NCI-H1105 treated with DMSO at 0.1 percent for 48 hours (cell line): ENCODE results near the gene C1orf210.

Experiments
- DNase-seq: peaks from one replicate; lab custom pipeline; 2025; lab: John Stamatoyannopoulos, UW

The C1orf210 gene

DNA sequence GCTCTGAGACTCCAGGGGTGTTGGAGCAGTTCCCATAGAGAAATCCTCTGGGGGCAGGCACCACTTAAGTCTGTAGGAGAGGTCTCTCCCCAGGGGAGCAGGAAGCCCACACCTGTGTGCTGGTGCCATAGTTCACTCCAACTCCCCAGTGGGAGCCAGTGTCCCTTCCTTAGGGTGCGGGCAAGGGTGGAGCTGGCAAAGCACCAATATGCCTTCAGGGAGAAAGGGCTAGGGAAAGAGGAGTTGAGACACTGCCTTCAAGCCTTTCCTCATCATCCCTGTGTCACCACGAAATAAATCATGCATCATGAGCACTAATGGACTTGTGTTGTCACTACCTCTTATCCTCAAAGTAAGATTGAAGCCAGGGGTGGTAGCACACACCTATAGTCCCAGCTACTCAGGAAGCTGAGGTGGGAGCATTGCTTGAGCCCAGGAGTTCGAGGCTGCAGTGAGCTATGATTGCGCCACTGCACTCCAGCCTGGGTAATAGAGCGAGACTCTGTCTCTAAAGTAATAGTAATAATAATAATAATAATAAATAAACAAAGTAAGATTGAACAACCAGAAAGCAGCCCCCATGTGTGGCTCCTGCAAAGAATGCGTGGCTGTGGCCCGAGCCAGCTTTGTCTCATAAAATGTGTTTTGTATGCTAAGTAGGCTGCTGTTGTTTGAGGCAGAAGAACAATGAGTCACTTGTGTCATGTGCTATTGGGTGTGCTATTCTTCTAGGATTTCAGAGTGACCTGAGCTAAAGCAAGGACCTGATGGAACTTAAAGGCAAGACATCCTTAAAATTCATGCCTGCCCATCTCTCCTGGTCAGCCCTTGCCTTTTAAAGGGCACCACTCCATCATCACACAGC, 8.7 kb upstream of the C1orf210 start:
- no peak for DNase-seq

DNA sequence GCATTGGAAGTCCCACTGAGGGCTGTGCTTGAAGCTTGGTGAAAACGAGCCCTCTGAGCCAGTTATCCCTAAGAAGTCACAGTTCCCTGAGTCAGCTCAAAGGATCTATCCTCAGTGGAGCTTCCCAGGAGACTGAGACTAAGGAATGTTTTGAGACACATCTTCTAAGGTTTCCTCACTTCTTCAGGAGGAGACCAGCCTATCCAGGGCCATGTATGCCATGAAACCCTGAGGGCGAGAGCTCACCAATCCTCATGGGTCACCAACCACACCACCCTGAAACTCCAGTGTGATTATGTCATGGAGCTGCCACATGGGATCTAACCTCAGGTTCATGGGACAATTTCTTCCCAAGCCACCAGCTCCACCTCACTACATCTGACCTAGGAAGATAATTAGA, 7.8 kb upstream of the C1orf210 start:
- no peak for DNase-seq

DNA sequence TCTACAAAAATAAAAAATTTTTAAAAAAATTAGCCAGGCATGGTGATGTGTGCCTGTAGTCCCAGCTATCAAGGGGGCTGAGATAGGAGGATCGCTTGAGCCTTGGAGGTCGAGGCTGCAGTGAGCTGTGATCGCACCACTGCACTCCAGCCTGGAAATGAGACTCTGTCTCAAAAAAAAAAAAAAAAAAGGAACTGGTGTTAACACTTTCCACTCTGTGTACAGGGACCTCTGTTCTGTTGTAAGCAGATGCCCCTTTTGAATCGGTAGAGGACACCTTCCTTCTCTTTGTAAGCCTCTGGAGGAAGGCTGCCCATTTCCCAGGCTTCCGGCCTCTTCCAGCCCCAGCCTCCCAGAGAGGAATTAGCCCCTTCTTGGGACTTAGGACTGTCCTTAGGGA, 7.3 kb upstream of the C1orf210 start:
- no peak for DNase-seq

DNA sequence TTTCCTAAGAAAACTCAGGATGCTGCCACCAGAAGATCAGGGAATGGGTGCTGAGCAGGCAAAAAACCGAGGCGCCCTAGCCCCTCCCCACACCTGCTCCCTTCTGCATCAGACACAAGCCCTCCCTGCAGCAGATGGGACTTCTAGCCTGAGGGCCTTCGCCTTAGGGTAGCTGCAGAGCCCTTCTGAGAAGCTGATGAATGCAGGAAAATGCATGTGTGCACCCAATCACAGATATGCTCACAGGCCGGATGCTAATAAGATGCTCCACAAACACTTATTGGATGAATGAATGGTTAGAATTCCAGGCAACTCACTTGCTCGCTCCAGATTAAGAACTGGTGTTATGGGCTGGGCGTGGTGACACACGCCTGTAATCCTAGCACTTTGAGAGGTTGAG, 6.8 kb upstream of the C1orf210 start:
- DNase-seq = no peak

DNA sequence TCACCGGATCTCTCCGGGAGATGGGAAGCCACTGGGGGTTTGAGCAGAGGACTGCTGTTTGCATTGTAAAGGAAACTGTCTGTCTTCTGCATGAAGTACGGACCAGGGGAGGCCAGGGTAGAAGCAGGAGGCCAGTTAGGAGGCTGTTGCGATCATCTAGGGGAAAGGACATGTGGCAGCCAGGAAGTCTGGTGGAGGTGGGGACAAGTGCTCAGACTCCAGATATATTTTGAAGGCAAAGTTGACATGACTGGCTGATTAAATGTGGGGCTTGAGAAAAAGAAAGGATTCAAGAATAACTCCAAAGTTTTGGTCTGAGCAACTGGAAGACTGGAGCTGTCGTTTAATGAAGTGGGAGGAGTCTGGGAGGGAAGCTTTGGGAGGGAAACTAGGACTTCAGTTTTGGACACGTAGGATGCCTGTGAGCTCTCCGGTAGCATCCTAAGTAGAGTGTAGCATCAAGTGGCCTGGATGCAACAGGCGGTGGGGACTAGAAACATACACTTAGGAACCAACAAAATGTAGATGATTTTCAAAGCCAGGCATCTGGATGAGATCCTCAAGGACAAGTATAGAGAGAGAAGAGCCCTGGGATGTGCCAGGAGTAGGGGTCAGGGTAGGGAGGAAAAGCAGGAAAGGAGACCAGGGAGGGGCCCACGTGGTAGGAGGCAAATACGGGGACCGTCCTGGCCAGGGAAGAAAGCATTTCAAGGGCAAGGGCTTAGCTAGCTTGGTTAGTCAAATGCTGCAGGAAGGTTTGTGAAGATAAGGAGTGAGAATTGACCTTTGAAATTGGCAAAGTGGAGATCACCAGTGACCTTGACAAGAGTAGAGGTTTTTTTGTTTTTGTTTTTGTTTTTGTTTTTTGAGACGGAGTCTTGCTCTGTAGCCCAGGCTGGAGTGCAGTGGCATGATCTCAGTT, 3.7 kb upstream of the C1orf210 start:
- no peak for DNase-seq

DNA sequence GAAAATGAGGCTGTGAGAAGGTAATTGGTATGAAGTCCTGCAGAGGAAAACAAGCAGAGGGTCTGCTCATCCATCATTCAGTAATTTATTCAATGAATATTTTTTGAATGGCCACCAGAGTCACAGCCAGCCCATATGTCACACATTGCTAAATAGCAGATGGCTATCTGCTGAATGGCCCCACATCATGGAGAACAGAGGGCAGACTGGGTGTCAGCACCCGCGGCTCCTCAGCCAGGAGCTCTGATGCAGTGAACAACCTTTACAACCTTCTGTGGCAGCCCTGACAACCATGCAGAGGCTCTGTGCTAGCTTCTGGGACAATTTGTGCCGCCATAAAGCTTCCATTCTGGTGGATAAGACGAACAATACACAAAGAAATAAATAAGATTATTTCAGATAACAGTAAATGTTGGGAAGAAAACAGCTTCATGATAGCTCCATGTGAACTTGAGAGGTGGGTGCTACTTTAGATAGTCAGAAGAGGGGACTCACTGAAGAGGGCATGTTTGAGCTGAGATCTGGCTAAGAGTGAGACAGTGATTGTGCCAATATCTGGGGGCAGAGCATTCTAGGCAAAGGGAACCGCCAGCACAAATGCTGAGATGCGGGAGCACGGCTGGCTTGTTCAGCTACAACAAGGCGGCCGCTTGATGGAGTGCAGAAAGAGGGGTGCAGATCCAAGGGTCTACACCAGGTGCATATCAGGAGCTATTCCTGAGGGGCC, 2.8 kb upstream of the C1orf210 start:
- DNase-seq = no peak

DNA sequence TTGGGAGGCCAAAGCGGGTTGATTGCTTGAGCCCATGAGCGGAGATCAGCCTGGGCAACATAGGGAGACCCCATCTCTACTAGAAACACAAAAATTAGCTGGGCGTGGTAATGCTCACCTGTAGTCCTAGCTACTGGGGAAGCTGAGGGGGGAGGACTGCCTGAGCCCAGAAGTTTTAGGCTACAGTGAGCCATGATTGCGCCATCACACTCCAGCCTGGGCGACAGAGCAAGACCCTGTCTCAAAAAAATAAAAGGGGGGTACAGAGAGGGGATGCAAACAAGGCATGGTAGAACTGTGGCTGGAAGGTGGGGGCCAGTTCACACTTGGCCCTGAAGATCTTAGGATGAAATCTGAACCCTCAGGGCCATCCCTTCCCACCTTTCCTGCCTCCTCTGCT, 1.2 kb upstream of the C1orf210 start:
- no peak for DNase-seq

DNA sequence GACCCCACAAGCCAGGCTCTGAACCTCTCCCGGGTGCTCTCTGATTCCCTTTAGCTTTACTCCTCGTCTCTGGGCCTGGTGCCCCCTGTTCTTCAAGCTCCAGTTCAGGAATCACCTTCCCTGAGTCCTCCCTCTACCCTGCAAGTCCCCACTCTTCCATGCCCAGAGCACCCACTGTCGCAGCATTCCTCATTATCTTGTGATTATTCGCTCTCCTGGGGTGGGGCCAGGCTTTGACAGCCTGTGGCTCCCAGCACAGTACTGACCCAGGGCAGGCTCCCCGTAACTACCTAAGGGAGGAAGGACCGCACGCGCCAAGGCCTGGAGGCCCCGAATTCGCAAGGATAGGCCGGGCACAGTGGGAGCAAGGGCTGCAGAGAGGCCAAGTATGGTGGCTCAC, 734 bp upstream of the C1orf210 start:
- DNase-seq = no peak

DNA sequence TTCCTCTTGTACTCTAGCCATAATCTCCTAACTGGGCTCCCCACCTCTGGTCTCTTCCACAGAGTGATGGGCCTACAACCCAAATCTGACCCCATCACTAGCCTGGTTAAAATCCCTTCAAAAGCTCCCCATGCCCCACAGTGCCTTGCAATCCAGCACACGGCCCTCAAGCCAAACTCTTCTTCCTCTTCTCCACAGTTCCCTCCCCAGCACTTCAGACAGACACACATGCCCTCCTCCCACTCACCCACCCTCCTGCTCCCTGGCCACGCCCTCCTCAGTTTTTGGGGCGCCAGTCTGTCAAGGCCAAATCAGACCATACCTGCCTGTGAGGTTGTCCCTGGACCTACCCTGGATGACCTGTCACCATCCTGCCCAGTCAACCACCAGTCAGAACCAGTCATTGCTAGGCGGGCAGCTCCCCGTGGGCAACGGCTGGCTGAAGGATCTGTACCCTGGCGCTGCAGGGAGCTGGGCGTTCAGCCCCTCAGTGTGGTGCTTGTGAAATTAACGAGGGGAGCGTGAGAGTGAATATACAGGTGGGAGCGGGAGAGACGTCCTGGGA, 753 bp downstream of the C1orf210 start:
- no peak for DNase-seq

DNA sequence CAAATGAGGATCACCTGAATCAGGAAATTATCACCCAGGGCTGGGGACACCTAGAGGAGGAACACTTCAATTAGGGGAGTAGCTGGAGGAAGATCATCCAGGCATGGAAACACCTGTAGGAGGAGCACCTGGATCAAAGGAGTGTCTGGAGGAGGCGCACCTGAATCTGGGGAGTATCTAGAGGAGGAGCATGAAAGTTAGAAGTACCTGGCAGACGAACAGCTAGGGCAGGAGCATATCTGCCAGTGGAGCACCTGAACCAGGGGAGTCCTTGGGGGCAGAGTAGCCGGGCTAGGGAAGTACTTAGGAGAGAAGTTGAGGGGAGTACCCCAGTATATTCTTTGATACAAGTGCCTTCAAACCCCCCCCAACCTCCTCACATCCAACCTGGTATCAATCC, 1.3 kb downstream of the C1orf210 start:
- no peak for DNase-seq

DNA sequence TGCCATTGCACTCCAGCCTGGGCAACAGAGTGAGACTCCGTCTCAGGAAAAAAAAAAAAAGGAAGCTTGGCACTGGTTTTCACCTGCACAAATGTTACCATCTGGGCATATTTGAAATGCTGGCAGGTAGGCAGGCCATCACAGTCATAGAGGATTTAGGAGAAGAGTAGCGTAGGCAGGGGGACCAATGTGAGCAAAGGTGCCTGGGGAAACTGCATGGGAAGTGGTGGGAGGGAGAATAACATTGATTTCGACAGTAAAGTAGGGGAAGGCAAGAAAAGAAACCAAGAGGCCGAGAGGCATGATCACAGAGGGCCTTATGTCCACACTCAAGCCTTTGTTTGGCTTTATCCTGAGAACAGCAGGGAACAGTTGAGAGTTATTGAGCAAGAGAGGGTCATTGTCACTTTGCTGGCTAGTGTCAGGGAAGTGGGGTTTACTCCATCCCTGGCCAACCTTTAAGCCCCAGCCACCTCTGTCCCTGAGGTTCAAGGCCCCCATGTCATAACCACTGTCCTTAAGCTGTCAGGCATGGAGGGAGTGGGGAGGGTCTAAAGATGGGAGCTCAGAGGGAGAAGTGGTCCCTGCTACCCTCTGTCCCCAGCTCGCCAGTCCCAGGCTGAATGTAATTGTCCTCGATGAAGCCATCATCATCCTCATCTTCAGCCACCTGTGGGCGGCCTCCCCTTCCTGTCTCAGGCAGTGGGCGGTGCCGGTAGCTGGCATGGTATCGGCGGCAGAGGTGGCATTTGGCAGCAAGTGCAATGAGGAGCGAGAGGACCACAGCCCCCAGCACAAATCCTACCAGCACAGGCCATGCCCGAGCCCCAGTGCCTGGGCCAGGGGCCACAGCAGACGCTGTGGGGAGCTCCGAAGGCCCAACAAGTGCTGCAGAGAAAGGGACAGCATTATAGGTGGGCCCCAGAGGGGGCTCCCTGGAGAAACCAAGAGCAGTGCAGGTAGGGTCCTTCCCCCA, 2.9 kb downstream of the C1orf210 start:
- no peak for DNase-seq

DNA sequence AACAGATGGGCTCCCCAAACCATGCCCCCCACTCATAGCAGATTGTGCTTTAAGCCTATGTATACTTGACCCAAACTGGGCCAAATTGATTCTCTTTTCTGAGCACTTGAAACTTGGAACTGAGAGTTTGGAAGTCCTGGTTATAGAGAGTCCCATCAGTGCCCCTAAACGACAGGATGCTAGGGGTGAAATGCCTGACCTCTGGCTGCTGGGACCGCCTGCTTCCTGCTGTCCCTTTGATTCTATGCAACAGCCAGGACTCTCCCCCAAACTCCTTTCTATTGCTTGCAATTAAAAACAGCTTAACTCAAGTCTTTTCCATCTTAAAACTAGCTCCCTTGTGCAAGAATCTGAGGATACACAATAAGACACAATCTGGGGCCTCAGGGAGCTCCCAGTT, 4.7 kb downstream of the C1orf210 start:
- DNase-seq = no peak

DNA sequence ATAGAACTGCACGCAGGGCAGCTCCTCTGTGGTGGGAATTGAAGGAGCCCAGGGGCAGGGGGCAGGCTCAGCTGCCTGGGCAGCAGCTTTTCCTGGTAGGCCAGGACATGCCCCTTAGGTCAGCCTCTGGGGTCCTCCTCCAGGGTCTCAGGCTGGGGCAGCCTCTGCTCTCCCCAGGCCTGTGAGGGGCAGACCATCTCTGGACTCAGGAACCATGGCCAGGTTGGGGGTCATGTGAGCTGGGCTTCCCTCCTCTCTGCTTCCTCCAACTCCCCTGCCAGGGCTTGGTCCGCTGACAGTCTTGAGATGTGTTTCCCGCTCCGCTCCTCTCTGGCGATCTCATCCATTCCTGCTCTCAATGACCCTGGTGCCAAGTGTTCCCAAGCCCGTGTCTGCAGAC, 5.7 kb downstream of the C1orf210 start:
- DNase-seq = no peak

DNA sequence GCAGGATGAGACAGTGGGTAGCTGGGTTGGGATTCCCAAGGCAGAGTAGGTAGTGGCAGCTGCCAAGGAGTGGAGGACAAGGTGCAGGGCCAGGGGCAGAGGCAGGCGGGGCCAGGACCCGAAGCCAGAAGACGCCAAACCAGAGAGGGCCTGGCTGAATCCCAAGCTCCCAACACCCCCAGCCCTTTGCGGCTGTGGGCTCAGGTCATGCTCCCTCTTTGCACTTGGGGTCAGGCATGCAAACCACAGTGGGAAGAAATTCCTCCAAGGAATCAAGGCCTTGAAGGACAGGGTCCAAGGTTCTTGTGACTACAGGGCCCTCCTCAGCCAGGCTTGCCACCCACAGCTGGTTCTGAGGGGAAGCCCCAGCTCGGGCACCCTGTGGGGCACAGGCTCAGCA, 6.2 kb downstream of the C1orf210 start:
- no peak for DNase-seq

DNA sequence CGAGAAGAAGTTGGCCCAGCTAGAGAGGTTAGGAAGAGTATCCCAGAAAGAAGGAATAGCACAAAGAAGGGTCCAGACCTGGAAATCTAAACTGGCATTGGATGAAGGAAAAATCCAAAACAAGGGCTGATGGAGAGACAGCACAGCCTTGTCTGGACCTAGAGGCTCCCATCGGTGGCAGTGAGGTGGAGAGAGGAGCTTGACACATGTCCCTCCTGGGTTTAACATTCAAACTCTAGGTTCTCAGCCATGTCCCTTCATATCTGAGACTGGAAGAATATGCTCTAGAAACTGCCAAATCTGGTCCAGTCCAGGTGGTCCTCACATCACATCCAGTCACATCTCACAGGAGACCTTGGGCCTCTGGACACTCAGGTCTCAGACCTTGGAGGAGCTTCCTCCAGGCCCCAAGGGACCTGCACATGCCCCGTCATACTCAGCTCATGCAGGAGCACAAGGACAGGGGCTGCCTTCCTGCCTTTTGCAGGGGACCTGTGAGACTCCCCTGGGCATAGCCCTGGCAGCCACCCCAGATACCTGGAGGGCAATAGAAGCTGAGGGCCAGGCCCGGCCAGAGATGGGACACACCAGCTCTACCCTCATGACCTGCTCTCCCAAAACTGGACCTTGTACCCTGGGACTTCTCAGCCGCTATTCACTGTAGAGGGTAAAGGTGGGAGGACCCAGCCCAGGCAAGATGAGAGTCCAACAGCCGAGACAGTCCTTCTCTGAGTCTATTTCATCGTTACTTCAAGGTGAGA, 8.1 kb downstream of the C1orf210 start:
- DNase-seq = no peak

DNA sequence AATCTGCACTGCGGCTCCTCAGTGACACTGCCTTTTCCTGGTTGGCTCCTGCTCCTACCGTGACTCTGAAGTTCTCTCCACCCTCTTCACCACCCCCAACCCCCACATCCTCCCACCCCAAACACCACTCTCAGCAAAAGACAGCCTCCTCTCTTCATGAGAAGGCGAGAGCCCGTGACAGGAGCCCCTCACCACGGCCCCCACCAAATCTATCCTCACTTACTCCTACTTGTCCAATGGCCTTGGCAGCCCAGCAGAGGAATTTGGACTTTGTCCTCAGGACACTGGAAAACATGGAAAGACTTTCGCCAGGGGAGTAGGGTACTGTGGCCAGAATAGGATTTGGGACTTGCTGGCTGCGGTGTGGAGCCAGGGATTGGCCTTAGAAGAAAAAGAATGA, 8.7 kb downstream of the C1orf210 start:
- DNase-seq = no peak

DNA sequence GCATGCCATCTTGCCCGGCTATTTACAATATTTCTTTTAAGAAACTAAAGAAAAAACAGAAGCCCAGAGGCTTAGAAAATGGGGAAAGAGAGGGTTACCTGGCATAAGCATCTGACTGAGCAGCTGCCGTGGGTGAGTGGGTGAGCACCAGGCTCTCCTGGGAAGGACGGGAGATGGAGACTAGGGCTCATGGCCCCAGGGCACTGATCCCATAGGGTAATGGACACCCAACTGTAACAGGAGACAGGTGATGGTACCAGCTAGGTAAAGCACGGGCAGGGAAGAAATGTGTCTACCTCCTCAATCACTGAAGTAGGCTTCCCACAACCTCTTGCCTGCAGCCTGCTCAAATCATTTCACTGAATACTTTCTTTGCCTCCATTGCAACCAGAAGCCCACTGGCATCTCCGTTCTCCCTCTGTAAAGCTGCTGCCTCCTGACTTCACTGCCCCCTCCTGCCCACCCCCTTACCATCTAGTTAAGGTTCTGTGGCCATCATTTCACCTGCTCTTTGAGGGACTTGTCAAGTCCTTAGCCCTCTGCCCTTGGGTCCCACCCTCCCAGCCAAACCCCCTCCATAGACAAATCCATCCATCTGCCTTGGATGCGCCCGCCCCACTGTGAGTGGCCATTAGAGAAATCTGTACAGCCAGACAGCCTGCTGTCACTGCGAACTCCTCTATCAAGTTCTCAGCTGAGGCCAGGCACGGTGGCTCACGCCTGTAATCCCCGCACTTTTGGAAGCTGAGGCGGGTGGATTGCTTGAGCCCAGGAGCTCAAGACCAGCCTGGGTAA, 9.4 kb downstream of the C1orf210 start:
- no peak for DNase-seq

DNA sequence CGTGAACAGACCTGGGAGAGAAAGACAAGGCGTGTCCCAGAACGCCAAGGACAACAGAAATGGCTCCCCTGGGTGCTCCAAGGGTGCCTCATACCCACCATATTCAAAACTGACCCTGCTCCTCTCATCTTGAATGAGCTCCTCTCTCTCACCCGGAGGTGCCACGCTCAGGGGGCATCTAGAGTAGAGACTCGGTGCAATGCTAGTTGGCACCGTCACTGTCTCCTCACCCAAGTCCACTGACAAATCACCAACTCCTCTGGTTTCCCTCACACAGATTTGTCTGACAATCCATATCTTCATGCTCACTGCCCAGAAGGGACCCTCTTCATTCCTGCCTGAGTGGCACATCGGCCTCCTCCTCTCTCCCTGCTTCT, 10.6 kb downstream of the C1orf210 start:
- no peak for DNase-seq

DNA sequence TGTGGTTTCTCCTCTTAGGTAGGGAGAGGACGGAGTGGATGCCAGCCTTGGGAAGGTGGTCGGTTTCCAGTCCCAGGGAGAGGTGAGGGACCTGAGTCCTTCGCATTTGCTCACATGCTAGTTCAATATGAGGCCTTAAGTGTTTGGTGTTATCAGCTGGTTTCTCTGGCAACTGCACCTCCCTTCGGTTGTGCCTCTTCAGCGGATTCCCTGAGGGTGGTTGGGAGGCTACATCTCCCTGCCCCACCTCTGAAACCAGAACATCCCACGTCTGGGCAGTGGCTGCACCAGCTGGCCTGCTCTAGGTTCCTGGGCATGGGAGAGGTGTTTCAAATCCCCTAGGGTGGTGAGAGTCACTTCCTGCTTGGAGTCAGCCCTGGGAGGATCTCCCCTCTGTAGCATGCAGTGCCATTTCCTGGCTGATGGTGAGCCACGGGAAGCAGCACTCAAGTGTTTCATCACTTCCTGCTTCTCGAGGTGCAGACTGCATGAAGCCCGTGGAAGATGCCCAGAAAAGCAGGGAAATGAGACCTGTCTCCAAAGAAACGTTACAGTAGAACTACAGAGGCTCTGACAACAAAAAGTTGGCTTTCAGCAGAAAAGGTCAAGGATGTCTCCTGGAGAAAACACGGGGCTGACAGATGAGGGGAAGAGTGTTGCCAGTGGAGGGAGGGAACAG, 11.1 kb downstream of the C1orf210 start:
- no peak for DNase-seq
